Stimulated activated CD4-positive, alpha-beta T cell treated with anti-CD3 and anti-CD28 coated beads, Interleukin-4, amount 100 ng/mL, for 24 hours (primary cell): ENCODE data around the gene PSMC1.

Experiments
- DNase-seq: peaks from one replicate; pipeline ENCODE4 v3.0.0-alpha.2; 2020

PSMC1 gene

GRCh38 chr14:90276646-90277367 is 20.5 kb downstream of the PSMC1 start:
- no peak for DNase-seq

- no peak for DNase-seq
These were observed 21.3 kb downstream of the PSMC1 start for GRCh38 chr14:90277581-90278198.

- no peak for DNase-seq
These were observed 22.1 kb downstream of the PSMC1 start for GRCh38 chr14:90278199-90279175.

GRCh38 chr14:90280096-90280495 is 23.7 kb downstream of the PSMC1 start:
- DNase-seq: no peak

- DNase-seq: no peak
These were observed 24.9 kb downstream of the PSMC1 start for GRCh38 chr14:90281261-90281660.

- no peak for DNase-seq
These were observed 25.4 kb downstream of the PSMC1 start for GRCh38 chr14:90281756-90282155.

- no peak for DNase-seq
These were observed 31.4 kb downstream of the PSMC1 start for GRCh38 chr14:90287791-90288190.

- DNase-seq: no peak
These were observed 32.5 kb downstream of the PSMC1 start for GRCh38 chr14:90288651-90289355.

GRCh38 chr14:90290337-90291011 is 34.1 kb downstream of the PSMC1 start:
- DNase-seq: no peak

GRCh38 chr14:90291699-90292098 is 35.3 kb downstream of the PSMC1 start:
- no peak for DNase-seq

GRCh38 chr14:90293766-90294730 is 37.7 kb downstream of the PSMC1 start:
- no peak for DNase-seq

GRCh38 chr14:90294872-90295271 is 38.5 kb downstream of the PSMC1 start:
- DNase-seq: no peak

GRCh38 chr14:90295870-90296516 is 39.6 kb downstream of the PSMC1 start:
- DNase-seq: no peak

GRCh38 chr14:90296641-90297040 is 40.3 kb downstream of the PSMC1 start:
- no peak for DNase-seq

GRCh38 chr14:90297876-90298629 is 41.7 kb downstream of the PSMC1 start:
- no peak for DNase-seq

GRCh38 chr14:90299408-90299807 is 43.1 kb downstream of the PSMC1 start:
- DNase-seq: no peak

GRCh38 chr14:90300611-90301047 is 44.3 kb downstream of the PSMC1 start:
- no peak for DNase-seq

GRCh38 chr14:90301122-90301521 is 44.8 kb downstream of the PSMC1 start:
- DNase-seq: no peak

- DNase-seq: no peak
These were observed 45.3 kb downstream of the PSMC1 start for GRCh38 chr14:90301668-90302090.
